ENCODE data around the gene CAMK2N2. TPM values are rescaled to one million over a fixed set of nuclear protein-coding genes. Genes with fewer than 3 reads are reported as not detected.

The CAMK2N2 gene
- total and polyA plus RNA-seq, 9 of the 15 experiments (the other 6 are each of a cell fraction or from before 2014, with no cell fraction given), result 0.08 to 0.22 (median 0.11) TPM; not detected in 5

- Histone ChIP-seq H3K27ac (ENCODE audit: extremely low read depth, low read depth, low read length) (no peak overlapping the region), H3K79me2 (ENCODE audit: control insufficient read depth, insufficient read depth, low read length) (no peaks in the 10 kb centered on the region), H3K9me1 (ENCODE audit: control insufficient read depth, insufficient read depth, low read length) (no peaks in the 10 kb centered on the region), H3K9ac (ENCODE audit: insufficient read depth in 1 of 2, low read depth in 2 of 2, low read length in 2 of 2) (no peak overlapping the region), H3K4me2 (ENCODE audit: insufficient read depth, low read length) (no peak overlapping the region), H3K36me3 (ENCODE audit: control insufficient read depth, insufficient read depth, low read length) (no peaks in the 10 kb centered on the region), H3K27me3 (ENCODE audit: control insufficient read depth in 2 of 2, insufficient read depth in 2 of 2, low read length in 2 of 2) (peaks cover 10 to 31% of the 10 kb centered on the region in 2 experiments; a peak in 4 of 5 replicates), H3K4me3 (no peak overlapping the region), H4K20me1 (replicated peaks; ENCODE audit: control insufficient read depth, insufficient read depth, low read length) (peaks cover 22% of the 10 kb centered on the region), H3K4me1 (replicated peaks in 1 of 2; ENCODE audit: control insufficient read depth in 2 of 2, insufficient read depth in 2 of 2, low read length in 2 of 2) (peaks cover 14 to 36% of the 10 kb centered on the region in 2 experiments; a peak in 4 of 5 replicates), H2AFZ (ENCODE audit: low read depth, low read length) (no peak overlapping the region), H3K9me3 (replicated peaks; ENCODE audit: control insufficient read depth, insufficient read depth, low read depth, low read length) (no peaks in the 10 kb centered on the region)
- intact Hi-C loops (cut with micrococcal nuclease) (no loop called here), in situ Hi-C loops (cut with MboI) (no loop called here)
- FAIRE-seq (no peak), ATAC-seq (no peak), DNase-seq (ENCODE audit: extremely low read depth in 1 of 4, low spot score in 3 of 4) (no peak)
- no peak for TF ChIP-seq SIN3A (IDR thresholded peaks at IDR 0.05; ENCODE audit: borderline replicate concordance in 2 of 2, control insufficient read depth in 1 of 2, low read depth in 2 of 2, low read length in 2 of 2)
- no peak for TF ChIP-seq ZNF785 (CRISPR knock-in tag; IDR thresholded peaks at IDR 0.05)
- TF ChIP-seq ZBTB9 (CRISPR knock-in tag; IDR thresholded peaks at IDR 0.05), result no peak
- no peak for TF ChIP-seq ZBTB2 (IDR thresholded peaks at IDR 0.05)
- TF ChIP-seq MTF1 (CRISPR knock-in tag; IDR thresholded peaks at IDR 0.05; ENCODE audit: borderline replicate concordance), result no peak
- CTCF ChIA-PET (ENCODE audit: low intra/inter-chr PET ratio), result no interaction called here
- POLR2A ChIA-PET, result no interaction called here
- WGBS (ENCODE audit: insufficient coverage, low coverage, missing lambda C conversion rate), result 43% methylated on average over 15 of the region's 15 CpGs
- no TSS peak for BruUV-seq (replicated peaks)
These were observed 1.4 kb upstream of the CAMK2N2 start for GRCh38 chr3:184262764-184263179.

Data from K562 (cell line).